HL-60 (cell line): Measurements from ENCODE around the gene ADAM23.

ENCODE experiments used
- DNase-seq, 2 experiments: peaks; one replicate each; pipeline ENCODE4 v3.0.0-alpha.2; 2010 to 2020; ENCODE audit warnings: low read depth in 1 of 2, low spot score in 1 of 2
- H3K27ac ChIP-seq: fragments of 250-450 bp; sonication (Bioruptor Pico); replicated peaks from 2 replicates; pipeline ENCODE4 v1.5.1; 2020; ENCODE audit warnings: mild to moderate bottlenecking, moderate library complexity
- H3K27me3 ChIP-seq: fragments of 250-450 bp; sonication (Bioruptor Pico); 2 replicates; pipeline ENCODE4 v1.5.1; 2021; ENCODE audit warnings: mild to moderate bottlenecking, moderate library complexity; ENCODE audit not compliant: insufficient read depth, poor library complexity, severe bottlenecking
- H3K4me3 ChIP-seq: replicated peaks from 2 replicates; pipeline ENCODE4 v1.5.1; 2011; ENCODE audit warnings: mild to moderate bottlenecking, control low read depth, low read length; ENCODE audit not compliant: insufficient read depth
- CTCF ChIP-seq: IDR thresholded peaks from one replicate; pipeline ENCODE4 v1.5.1; 2011; ENCODE audit warnings: low read length, control low read depth, inconsistent platforms; ENCODE audit not compliant: insufficient read depth
- GABPA ChIP-seq: IDR thresholded peaks from 2 replicates; pipeline ENCODE4 v1.6.1; 2012; ENCODE audit warnings: low read depth
- POLR2AphosphoS5 ChIP-seq: IDR thresholded peaks from 2 replicates; pipeline ENCODE4 v1.6.1; 2012; ENCODE audit warnings: low read depth
- REST ChIP-seq: IDR thresholded peaks from 2 replicates; pipeline ENCODE4 v1.6.1; 2012; ENCODE audit warnings: low read depth; ENCODE audit not compliant: insufficient replicate concordance
- SPI1 ChIP-seq: IDR thresholded peaks from 2 replicates; pipeline ENCODE4 v1.6.1; 2012; ENCODE audit warnings: low read depth, mild to moderate bottlenecking, borderline replicate concordance

The ADAM23 gene

GRCh38 chr2:206657087-206657486 lies 213.8 kb downstream of the ADAM23 start:
- TF ChIP-seq SPI1 (no peak), GABPA (no peak), CTCF (no peak), POLR2AphosphoS5 (no peak), REST (no peak)
- DNase-seq = no peak
- H3K27me3 ChIP-seq = no peaks in the 10 kb centered on the region
- H3K4me3 ChIP-seq = no peak overlapping the region
- no peak overlapping the region for H3K27ac ChIP-seq

DNA sequence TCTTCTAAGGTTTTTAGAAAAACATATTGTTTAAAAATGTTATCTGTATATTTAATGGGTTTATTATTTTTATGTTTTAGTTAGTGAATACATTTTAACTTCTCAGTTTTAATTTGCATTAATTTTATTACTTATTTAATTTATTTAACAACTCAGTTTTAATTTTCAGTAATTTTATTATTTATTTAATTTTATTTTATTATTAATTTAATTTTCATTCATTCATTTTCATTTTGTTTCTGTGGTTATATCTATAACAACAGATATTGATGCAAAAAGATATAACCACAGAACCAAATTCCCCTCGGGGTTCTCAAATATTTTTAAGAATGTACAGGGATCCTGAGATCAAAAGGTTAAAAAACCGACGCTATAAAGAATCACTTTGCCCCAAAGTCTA lies 221.9 kb downstream of the ADAM23 start:
- H3K27ac ChIP-seq = no peak overlapping the region
- no peak for DNase-seq
- H3K27me3 ChIP-seq = no peaks in the 10 kb centered on the region
- TF ChIP-seq CTCF (no peak), POLR2AphosphoS5 (no peak)
- H3K4me3 ChIP-seq = no peak overlapping the region
